ENCODE measurements around the gene PRSS12. TPM values are rescaled to one million over a fixed set of nuclear protein-coding genes. Genes with fewer than 3 reads are reported as not detected.
"Not testable (repeated sequence)": the region's sequence is repeated elsewhere in the genome, so short reads cannot be mapped to it uniquely, and the experiment has no call there.

Gene PRSS12
- total and polyA plus RNA-seq, 2 experiments from 2014 or later = 10.0 to 33.6 TPM

DNA sequence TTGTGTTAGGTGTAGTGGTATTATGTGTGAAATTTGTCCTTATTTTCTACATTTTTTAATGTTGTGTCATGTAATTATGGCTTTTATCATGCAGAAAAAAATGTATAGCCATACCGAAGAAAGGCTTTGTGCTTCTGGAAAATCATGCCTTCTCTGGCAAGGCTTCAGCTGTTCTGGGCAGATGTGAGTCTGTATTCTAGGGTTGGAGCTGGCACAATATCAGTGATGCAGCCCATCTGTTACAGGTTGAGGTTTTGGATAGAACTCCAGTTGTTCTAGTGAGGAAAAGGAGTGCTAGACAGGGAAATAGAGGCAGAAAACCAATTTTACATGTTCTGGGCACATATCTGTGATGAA lies 44.8 kb upstream of the PRSS12 start:
- H3K79me2 ChIP-seq (ENCODE audit: insufficient read depth) = no peaks in the 10 kb centered on the region
- no peaks in the 10 kb centered on the region for H3K27me3 ChIP-seq (replicated peaks; ENCODE audit: insufficient read depth)
- H3K27ac ChIP-seq = no peak overlapping the region
- no peak overlapping the region for H3K9ac ChIP-seq
- H3K4me1 ChIP-seq (ENCODE audit: insufficient read depth) = peaks cover 7% of the 10 kb centered on the region
- TF ChIP-seq EZH2 (IDR thresholded peaks at IDR 0.05; ENCODE audit: insufficient read depth, poor library complexity, severe bottlenecking) = no peak
- TF ChIP-seq EZH2phosphoT487 (IDR thresholded peaks at IDR 0.05; ENCODE audit: insufficient read depth, low read depth) = no peak
- no peak overlapping the region for H3K4me3 ChIP-seq
- H3K4me2 ChIP-seq (ENCODE audit: unreplicated experiment) = no peak overlapping the region
- no peak for DNase-seq
- H3K9me3 ChIP-seq (ENCODE audit: low read depth) = no peaks in the 10 kb centered on the region
- H3K9me2 ChIP-seq (ENCODE audit: insufficient read depth) = no peaks in the 10 kb centered on the region
- H2AFZ ChIP-seq = peak overlapping the region; percentile 60
- H3F3A ChIP-seq (ENCODE audit: insufficient read depth) = no peaks in the 10 kb centered on the region; the same call in 1 of the 2 replicates
- in situ Hi-C loops (cut with MboI) = no loop called here
- 83 to 96% methylated on average over 1 of the region's 1 CpG for WGBS, 2 experiments (ENCODE audit: low coverage in 1 of 2, low lambda C conversion rate in 2 of 2, missing lambda C conversion rate in 2 of 2)
- H4K20me1 ChIP-seq (ENCODE audit: insufficient read depth) = no peaks in the 10 kb centered on the region
- H3K36me3 ChIP-seq (ENCODE audit: low read depth) = no peaks in the 10 kb centered on the region

DNA sequence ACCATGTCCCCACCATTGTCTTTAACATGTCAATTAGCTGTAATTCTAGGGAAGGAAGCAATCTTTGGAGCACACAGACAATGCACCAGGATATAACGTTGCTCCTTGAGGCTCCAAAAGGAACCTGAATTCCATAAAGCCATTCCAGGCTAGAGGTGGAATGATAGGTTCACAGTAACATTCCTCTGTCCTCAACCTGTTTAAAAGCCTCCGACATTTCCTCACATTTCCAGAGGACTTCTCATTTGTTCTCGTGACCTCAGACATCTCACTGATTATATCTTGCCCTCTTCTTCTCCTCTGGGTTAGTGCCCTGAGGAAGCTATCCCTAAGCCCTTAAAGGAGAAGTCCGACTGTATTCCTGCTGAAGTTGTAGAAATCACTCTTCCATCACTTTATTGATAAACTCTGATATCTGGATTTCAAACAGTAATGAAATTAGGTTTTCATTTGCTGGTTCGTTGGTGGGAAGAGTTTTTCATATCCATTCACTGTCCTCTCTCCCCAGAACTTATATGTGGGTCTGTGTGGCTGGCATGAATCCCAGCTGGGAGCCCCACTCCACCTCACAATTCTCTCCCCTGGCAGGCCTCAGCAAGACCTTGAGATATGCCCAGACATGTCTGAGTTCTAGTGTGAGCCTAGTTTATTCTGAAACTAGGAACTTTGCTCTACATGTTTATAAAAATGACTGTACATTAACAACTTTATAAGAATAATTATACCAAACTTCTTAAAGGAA lies 44.2 kb upstream of the PRSS12 start:
- Histone ChIP-seq H3K9me3 (ENCODE audit: low read depth) (no peaks in the 10 kb centered on the region), H3K4me1 (ENCODE audit: insufficient read depth) (peaks cover 7% of the 10 kb centered on the region), H3K79me2 (ENCODE audit: insufficient read depth) (no peaks in the 10 kb centered on the region), H4K20me1 (ENCODE audit: insufficient read depth) (no peaks in the 10 kb centered on the region), H3K4me2 (ENCODE audit: unreplicated experiment) (no peak overlapping the region), H3K9ac (no peak overlapping the region), H3K4me3 (no peak overlapping the region), H2AFZ (peak overlapping the region; percentile 60), H3K36me3 (ENCODE audit: low read depth) (no peaks in the 10 kb centered on the region), H3K9me2 (ENCODE audit: insufficient read depth) (no peaks in the 10 kb centered on the region), H3F3A (ENCODE audit: insufficient read depth) (no peaks in the 10 kb centered on the region; the same call in 1 of the 2 replicates), H3K27ac (no peak overlapping the region), H3K27me3 (replicated peaks; ENCODE audit: insufficient read depth) (no peaks in the 10 kb centered on the region)
- TF ChIP-seq EZH2 (IDR thresholded peaks at IDR 0.05; ENCODE audit: insufficient read depth, poor library complexity, severe bottlenecking) = no peak
- no peak for TF ChIP-seq EZH2phosphoT487 (IDR thresholded peaks at IDR 0.05; ENCODE audit: insufficient read depth, low read depth)
- no peak for DNase-seq
- in situ Hi-C loops (cut with MboI) = no loop called here
- 81% methylated on average over 5 of the region's 5 CpGs for WGBS, 2 experiments (ENCODE audit: low coverage in 1 of 2, low lambda C conversion rate in 2 of 2, missing lambda C conversion rate in 2 of 2)

DNA sequence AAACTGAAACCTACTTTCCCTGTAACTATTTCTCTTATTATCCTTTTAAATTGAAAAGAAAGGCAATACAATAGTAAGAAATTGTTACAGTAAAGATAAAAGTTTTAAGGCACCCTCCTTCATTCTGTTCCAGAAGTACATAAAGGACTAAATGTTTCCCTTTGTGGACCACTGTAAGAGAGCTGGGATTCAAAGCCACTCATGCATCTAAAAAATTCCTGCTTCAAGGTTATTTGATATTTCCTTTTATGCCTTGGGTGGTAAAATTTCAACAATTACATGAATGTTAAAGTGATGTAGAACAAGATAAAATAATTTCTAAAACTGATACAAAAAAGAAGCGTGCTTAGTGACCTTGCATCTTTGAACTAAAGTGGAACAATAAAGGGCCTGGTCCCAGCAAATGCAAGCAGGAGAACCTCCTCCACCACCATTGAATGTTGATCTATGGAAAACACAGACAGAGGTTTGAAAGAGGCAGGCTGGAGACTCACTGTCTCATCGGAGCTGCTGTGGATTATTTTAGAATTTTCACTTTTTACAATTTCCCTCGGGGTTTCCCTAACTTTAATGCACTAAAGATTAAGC lies 42.3 kb upstream of the PRSS12 start:
- Histone ChIP-seq H3K9me2 (ENCODE audit: insufficient read depth) (no peaks in the 10 kb centered on the region), H3K4me1 (ENCODE audit: insufficient read depth) (peaks cover 5% of the 10 kb centered on the region), H3K9ac (no peak overlapping the region), H3K4me3 (no peak overlapping the region), H3K79me2 (ENCODE audit: insufficient read depth) (no peaks in the 10 kb centered on the region), H2AFZ (0 out of 2 replicates have a peak overlapping the region, but pooled peaks have one; percentile 0), H3K27me3 (replicated peaks; ENCODE audit: insufficient read depth) (no peaks in the 10 kb centered on the region), H3K9me3 (ENCODE audit: low read depth) (no peaks in the 10 kb centered on the region), H3F3A (ENCODE audit: insufficient read depth) (no peaks in the 10 kb centered on the region; the same call in 1 of the 2 replicates), H3K27ac (no peak overlapping the region), H3K4me2 (ENCODE audit: unreplicated experiment) (no peak overlapping the region), H3K36me3 (ENCODE audit: low read depth) (no peaks in the 10 kb centered on the region), H4K20me1 (ENCODE audit: insufficient read depth) (no peaks in the 10 kb centered on the region)
- TF ChIP-seq EZH2phosphoT487 (IDR thresholded peaks at IDR 0.05; ENCODE audit: insufficient read depth, low read depth) (no peak), EZH2 (IDR thresholded peaks at IDR 0.05; ENCODE audit: insufficient read depth, poor library complexity, severe bottlenecking) (no peak)
- WGBS, 2 experiments (ENCODE audit: low coverage in 1 of 2, low lambda C conversion rate in 2 of 2, missing lambda C conversion rate in 2 of 2) = 90 to 94% methylated on average over 3 of the region's 3 CpGs
- DNase-seq = no peak
- in situ Hi-C loops (cut with MboI) = no loop called here

DNA sequence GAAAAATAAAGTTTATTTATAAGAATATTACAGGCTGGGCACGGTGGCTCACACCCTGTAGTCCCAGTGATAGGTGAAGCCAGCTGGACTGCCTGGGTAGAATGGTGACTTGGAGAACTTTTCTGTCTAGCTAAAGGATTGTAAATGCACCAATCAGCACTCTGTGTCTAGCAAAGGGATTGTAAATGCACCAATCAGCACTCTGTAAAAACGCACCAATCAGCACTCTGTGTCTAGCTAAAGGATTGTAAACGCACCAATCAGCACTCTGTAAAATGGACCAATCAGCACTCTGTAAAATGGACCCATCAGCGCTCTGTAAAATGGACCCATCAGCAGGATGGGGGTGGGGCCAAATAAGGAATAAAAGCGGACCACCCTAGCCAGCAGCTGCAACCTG lies 39.7 kb upstream of the PRSS12 start:
- H3K9ac ChIP-seq; in situ Hi-C loops (cut with MboI); H3K9me3 ChIP-seq (ENCODE audit: low read depth); H3K4me2 ChIP-seq (ENCODE audit: unreplicated experiment); H4K20me1 ChIP-seq (ENCODE audit: insufficient read depth); H3K36me3 ChIP-seq (ENCODE audit: low read depth); H3F3A ChIP-seq (ENCODE audit: insufficient read depth); H3K9me2 ChIP-seq (ENCODE audit: insufficient read depth); H3K79me2 ChIP-seq (ENCODE audit: insufficient read depth); DNase-seq; H3K27me3 ChIP-seq (replicated peaks; ENCODE audit: insufficient read depth); H3K4me3 ChIP-seq; H2AFZ ChIP-seq; H3K27ac ChIP-seq: not testable (repeated sequence)
- WGBS, 2 experiments (ENCODE audit: low coverage in 1 of 2, low lambda C conversion rate in 2 of 2, missing lambda C conversion rate in 2 of 2) = 86 to 87% methylated on average over 5 of the region's 5 CpGs
- peaks cover 11% of the 10 kb centered on the region for H3K4me1 ChIP-seq (ENCODE audit: insufficient read depth)
